ENCODE measurements around the gene EIF4E2. TPM values are rescaled to one million over a fixed set of nuclear protein-coding genes. Genes with fewer than 3 reads are reported as not detected.
"Not testable (repeated sequence)": the region's sequence is repeated elsewhere in the genome, so short reads cannot be mapped to it uniquely, and the experiment has no call there.

Gene EIF4E2
- total RNA-seq, 6 donors from 2014 or later = 24.1 to 96.4 (median 57.2) TPM

- TF ChIP-seq CTCF (IDR thresholded peaks at IDR 0.05) (no peak), POLR2A (IDR thresholded peaks at IDR 0.05) (no peak), POLR2AphosphoS5 (IDR thresholded peaks at IDR 0.05) (no peak), EP300 (IDR thresholded peaks at IDR 0.05) (no peak)
- ATAC-seq (ENCODE audit: low FRiP score in 2 of 2) (no peak), DNase-seq (no peak)
- H3K27ac ChIP-seq = no peak overlapping the region
- peaks cover 40 to 99% (median 84%) of the 10 kb centered on the region in 4 donors for H3K36me3 ChIP-seq
- no peaks in the 10 kb centered on the region for H3K9me3 ChIP-seq
- peaks cover 0 to 12% (median 0%) of the 10 kb centered on the region in 4 donors for H3K4me1 ChIP-seq
- no peak overlapping the region for H3K4me3 ChIP-seq
- 98% methylated on average over 9 of the region's 9 CpGs for WGBS, 2 donors
- H3K27me3 ChIP-seq = no peaks in the 10 kb centered on the region
These were observed 19.1 kb downstream of the EIF4E2 start for GRCh38 chr2:232569541-232569940.

- Histone ChIP-seq H3K4me1 (peaks cover 0 to 12% (median 0%) of the 10 kb centered on the region in 4 donors), H3K36me3 (peaks cover 30 to 98% (median 75%) of the 10 kb centered on the region in 4 donors)
- not testable (repeated sequence) for H3K9me3 ChIP-seq; H3K27ac ChIP-seq; H3K27me3 ChIP-seq; H3K4me3 ChIP-seq; DNase-seq; ATAC-seq (ENCODE audit: low FRiP score in 2 of 2)
- WGBS, 2 donors = 92 to 99% methylated on average over 6 of the region's 6 CpGs
These were observed 20.0 kb downstream of the EIF4E2 start for GRCh38 chr2:232570481-232570880.

GRCh38 chr2:232571026-232571474 is 20.6 kb downstream of the EIF4E2 start:
- H3K9me3 ChIP-seq = no peaks in the 10 kb centered on the region
- WGBS, 2 donors = 72 to 76% methylated on average over 7 of the region's 7 CpGs
- no peaks in the 10 kb centered on the region for H3K27me3 ChIP-seq
- H3K4me3 ChIP-seq = no peak overlapping the region
- DNase-seq (peak in 1 of 2 donors; percentile 47), ATAC-seq (ENCODE audit: low FRiP score in 2 of 2) (no peak)
- H3K4me1 ChIP-seq = peaks cover 0 to 12% (median 0%) of the 10 kb centered on the region in 4 donors
- no peak for TF ChIP-seq CTCF (IDR thresholded peaks at IDR 0.05)
- no peak for TF ChIP-seq EP300 (IDR thresholded peaks at IDR 0.05)
- TF ChIP-seq POLR2AphosphoS5 (IDR thresholded peaks at IDR 0.05) = no peak
- no peak for TF ChIP-seq POLR2A (IDR thresholded peaks at IDR 0.05)
- H3K27ac ChIP-seq = no peak overlapping the region
- peaks cover 25 to 92% (median 69%) of the 10 kb centered on the region in 4 donors for H3K36me3 ChIP-seq

GRCh38 chr2:232573042-232573441 is 22.6 kb downstream of the EIF4E2 start:
- TF ChIP-seq POLR2AphosphoS5 (IDR thresholded peaks at IDR 0.05) (no peak), POLR2A (IDR thresholded peaks at IDR 0.05) (no peak), EP300 (IDR thresholded peaks at IDR 0.05) (no peak), CTCF (IDR thresholded peaks at IDR 0.05) (no peak)
- H3K27ac ChIP-seq = no peak overlapping the region
- no peak for DNase-seq
- ATAC-seq (ENCODE audit: low FRiP score in 2 of 2) = no peak
- H3K36me3 ChIP-seq = peaks cover 17 to 89% (median 52%) of the 10 kb centered on the region in 4 donors
- H3K9me3 ChIP-seq = no peaks in the 10 kb centered on the region
- H3K27me3 ChIP-seq = no peaks in the 10 kb centered on the region
- H3K4me3 ChIP-seq = no peak overlapping the region
- peaks cover 0 to 9% (median 0%) of the 10 kb centered on the region in 4 donors for H3K4me1 ChIP-seq

- Histone ChIP-seq H3K27ac (no peak overlapping the region), H3K36me3 (peaks cover 13 to 81% (median 44%) of the 10 kb centered on the region in 4 donors), H3K4me3 (no peak overlapping the region), H3K27me3 (no peaks in the 10 kb centered on the region), H3K9me3 (no peaks in the 10 kb centered on the region), H3K4me1 (peaks cover 0 to 6% (median 0%) of the 10 kb centered on the region in 4 donors)
- TF ChIP-seq POLR2AphosphoS5 (IDR thresholded peaks at IDR 0.05) (no peak), EP300 (IDR thresholded peaks at IDR 0.05) (no peak), CTCF (IDR thresholded peaks at IDR 0.05) (no peak), POLR2A (IDR thresholded peaks at IDR 0.05) (no peak)
- WGBS, 2 donors = 99 to 100% methylated on average over 5 to 7 of the region's 8 CpGs
- no peak for ATAC-seq (ENCODE audit: low FRiP score in 2 of 2)
- no peak for DNase-seq
These were observed 23.4 kb downstream of the EIF4E2 start for GRCh38 chr2:232573771-232574435.

Measured in upper lobe of left lung (tissue), 6 donors.